Breast epithelium (tissue), 3 donors: ENCODE data around the gene ZNF892.
A peak's percentile ranks its signal among the peaks of the same experiment; 100 is the strongest.

ENCODE experiments used
- CTCF ChIP-seq, 3 donors: fragments of 450-650 bp; IDR thresholded peaks; one replicate each; pipeline ENCODE4 v1.5.1; 2016 to 2017; ENCODE audit warnings: antibody characterized with exemption in 3 of 3, mild to moderate bottlenecking in 3 of 3, moderate library complexity in 3 of 3
- POLR2A ChIP-seq: fragments of 450-650 bp; IDR thresholded peaks from one replicate; pipeline ENCODE4 v1.6.1; 2016; ENCODE audit warnings: antibody characterized with exemption, mild to moderate bottlenecking, moderate library complexity

GRCh38 chr2:95207111-95207961 lies at the start of gene ZNF892:
- TF ChIP-seq CTCF (IDR thresholded peaks at IDR 0.05) (no peak), POLR2A (peak; percentile 25)
